Ishikawa (cell line): Measurements from ENCODE around the gene TFCP2L1.

Experiments used
- EP300 ChIP-seq: IDR thresholded peaks from 2 replicates; pipeline ENCODE4 v1.6.1; 2012; ENCODE audit warnings: borderline replicate concordance
- NFIC ChIP-seq: IDR thresholded peaks from 2 replicates; pipeline ENCODE4 v1.6.1; 2012
- RAD21 ChIP-seq: IDR thresholded peaks from 2 replicates; pipeline ENCODE4 v1.6.1; 2012; ENCODE audit warnings: low read depth
- TAF1 ChIP-seq: IDR thresholded peaks from 2 replicates; pipeline ENCODE4 v1.6.1; 2012; ENCODE audit warnings: low read depth, mild to moderate bottlenecking
- YY1 ChIP-seq: IDR thresholded peaks from 2 replicates; pipeline ENCODE4 v1.6.1; 2012; ENCODE audit warnings: low read depth
- ZBTB7A ChIP-seq: IDR thresholded peaks from 2 replicates; pipeline ENCODE4 v1.6.1; 2012; ENCODE audit warnings: low read depth
- TF ChIP-seq, protein P1 (sequence below): IDR thresholded peaks from 2 replicates; pipeline ENCODE4 v1.6.1; 2012; ENCODE audit warnings: low read depth, mild to moderate bottlenecking
- TF ChIP-seq, protein P2 (sequence below): IDR thresholded peaks from 2 replicates; pipeline ENCODE4 v1.6.1; 2012

DNA sequence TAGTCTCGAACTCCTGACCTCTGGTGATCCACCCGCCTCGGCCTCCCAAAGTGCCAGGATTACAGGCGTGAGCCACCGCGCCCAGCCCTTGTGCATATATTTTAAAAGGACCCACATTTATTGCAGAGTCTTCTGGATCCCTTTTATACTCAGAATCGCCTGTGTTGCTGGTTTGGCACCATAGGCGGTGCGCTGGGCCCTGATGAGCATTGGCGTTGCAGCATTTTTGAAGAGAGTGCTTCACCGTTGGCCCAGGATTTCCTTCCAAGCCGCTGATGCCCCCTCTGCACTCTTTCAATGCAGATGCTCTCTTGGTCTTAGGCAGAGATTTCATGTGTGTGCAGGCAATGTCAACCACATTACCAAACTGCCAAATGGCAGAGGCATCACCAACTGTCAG is 13.5 kb upstream of the TFCP2L1 start:
- TF ChIP-seq TAF1 (no peak), NFIC (no peak), RAD21 (no peak), ZBTB7A (no peak), YY1 (no peak), EP300 (no peak)
- TF ChIP-seq, protein P1, sequence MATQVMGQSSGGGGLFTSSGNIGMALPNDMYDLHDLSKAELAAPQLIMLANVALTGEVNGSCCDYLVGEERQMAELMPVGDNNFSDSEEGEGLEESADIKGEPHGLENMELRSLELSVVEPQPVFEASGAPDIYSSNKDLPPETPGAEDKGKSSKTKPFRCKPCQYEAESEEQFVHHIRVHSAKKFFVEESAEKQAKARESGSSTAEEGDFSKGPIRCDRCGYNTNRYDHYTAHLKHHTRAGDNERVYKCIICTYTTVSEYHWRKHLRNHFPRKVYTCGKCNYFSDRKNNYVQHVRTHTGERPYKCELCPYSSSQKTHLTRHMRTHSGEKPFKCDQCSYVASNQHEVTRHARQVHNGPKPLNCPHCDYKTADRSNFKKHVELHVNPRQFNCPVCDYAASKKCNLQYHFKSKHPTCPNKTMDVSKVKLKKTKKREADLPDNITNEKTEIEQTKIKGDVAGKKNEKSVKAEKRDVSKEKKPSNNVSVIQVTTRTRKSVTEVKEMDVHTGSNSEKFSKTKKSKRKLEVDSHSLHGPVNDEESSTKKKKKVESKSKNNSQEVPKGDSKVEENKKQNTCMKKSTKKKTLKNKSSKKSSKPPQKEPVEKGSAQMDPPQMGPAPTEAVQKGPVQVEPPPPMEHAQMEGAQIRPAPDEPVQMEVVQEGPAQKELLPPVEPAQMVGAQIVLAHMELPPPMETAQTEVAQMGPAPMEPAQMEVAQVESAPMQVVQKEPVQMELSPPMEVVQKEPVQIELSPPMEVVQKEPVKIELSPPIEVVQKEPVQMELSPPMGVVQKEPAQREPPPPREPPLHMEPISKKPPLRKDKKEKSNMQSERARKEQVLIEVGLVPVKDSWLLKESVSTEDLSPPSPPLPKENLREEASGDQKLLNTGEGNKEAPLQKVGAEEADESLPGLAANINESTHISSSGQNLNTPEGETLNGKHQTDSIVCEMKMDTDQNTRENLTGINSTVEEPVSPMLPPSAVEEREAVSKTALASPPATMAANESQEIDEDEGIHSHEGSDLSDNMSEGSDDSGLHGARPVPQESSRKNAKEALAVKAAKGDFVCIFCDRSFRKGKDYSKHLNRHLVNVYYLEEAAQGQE = no peak
- TF ChIP-seq, protein P2, sequence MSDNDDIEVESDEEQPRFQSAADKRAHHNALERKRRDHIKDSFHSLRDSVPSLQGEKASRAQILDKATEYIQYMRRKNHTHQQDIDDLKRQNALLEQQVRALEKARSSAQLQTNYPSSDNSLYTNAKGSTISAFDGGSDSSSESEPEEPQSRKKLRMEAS = no peak
